HG02981 (cell line): Measurements from ENCODE around the gene CSF1.
"Not testable (repeated sequence)": the region's sequence is repeated elsewhere in the genome, so short reads cannot be mapped to it uniquely, and the experiment has no call there.

Source experiments
- ATAC-seq: cut with Tn5 transposase; IDR thresholded peaks from one replicate; pipeline ENCODE4 v1.9.1; 2021; ENCODE audit warnings: mild to moderate bottlenecking, moderate library complexity; ENCODE audit not compliant: unreplicated experiment

CSF1 gene

DNA sequence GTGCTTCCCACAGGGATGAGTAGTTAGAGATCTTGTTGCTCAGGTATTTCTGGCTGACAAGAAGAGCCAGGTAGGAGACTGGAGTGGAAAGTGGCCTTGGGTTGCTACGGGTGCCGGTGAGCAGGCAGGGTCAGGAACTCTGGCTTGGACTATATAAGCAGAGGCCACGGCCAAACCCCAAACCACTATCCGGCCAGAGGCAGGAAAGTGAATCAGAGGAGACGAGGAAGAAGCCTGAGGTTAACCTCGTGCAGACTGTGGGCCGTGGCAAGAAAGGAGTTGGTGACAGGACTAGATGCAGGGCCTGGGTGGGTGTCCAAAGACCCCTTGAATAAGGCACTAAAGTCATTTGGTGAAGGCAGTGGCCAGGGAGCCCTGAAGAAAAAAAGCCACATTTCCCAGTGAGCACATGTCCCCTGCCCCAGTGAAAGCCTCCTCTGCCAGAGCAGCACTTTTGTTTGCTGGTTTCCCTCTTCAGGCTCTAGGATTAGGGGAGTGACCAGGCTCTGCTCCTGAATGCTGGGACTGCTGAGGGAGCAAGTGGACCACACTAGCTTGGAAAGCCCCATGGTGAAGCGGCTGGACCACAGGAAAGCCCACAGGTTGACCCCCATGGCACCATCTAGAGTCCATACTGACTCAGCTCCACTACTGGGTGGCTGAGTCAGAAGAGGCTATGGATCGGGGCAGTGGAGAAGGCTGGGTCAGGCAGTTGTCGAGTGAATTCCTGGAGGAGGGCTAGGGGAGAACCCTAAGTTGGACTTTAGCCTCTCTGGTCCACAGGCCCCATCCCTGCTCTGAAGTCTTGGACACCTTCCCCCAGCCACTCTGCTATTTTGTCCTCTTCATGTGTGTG, 23.4 kb downstream of the CSF1 start:
- no peak for ATAC-seq

DNA sequence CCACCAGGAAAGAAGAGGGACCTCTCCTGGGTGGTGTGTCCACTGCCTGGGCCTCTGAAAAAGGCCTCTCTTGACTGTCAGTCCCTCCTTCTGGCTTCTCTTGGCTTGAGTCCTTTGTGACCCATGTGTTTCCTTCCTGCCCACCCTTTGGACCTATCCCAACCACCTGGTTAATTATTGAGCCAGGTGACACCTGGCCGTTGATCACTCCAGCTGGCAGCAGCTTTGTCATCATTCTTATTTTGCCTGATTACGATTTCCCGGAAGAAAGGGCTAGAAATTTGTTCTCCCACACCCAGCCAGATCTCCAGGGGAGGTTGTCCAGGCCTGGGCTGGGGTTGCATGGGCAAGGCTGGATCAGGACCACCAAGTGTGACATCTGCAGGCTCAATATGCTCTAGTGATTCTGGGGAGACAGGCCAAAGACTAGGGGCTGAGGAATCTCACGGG, 24.8 kb downstream of the CSF1 start:
- no peak for ATAC-seq

DNA sequence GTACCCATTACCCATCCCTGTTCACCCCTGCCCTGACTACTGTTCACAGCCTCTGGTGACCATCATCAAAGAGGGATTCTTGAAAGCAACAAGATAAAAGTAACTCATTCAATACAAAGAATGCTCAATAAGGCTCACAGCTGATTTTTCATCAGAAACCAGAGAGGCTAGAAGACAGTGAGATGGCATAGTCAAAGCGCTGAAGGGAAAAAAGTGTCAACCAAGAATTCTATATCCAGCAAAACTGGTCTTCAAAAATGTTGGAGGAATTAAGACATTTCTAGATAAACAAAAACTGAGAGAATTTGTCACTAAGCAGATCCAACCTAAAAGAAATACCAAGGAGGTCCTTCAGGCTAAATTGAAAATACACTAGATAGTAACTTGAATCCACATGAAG, 27.1 kb downstream of the CSF1 start:
- ATAC-seq = no peak

DNA sequence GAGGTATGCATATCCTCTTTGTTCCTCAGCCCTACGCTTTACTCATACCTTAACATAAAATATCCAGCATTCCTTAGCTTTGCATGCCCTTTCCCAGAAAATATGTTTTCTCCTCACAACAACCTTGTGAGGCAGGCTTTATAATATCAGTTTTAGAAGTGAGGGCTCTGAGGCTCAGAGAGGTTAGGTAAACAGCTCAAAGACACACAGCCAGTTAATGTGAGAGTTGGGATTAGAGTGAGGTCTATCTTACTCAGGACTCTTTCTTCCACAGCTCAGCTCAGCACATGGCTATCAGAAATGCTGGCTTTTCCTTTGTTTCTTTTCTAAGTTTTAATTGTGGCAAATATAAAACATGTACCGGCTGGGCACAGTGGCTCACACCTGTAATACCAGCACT, 27.9 kb downstream of the CSF1 start:
- ATAC-seq = no peak

DNA sequence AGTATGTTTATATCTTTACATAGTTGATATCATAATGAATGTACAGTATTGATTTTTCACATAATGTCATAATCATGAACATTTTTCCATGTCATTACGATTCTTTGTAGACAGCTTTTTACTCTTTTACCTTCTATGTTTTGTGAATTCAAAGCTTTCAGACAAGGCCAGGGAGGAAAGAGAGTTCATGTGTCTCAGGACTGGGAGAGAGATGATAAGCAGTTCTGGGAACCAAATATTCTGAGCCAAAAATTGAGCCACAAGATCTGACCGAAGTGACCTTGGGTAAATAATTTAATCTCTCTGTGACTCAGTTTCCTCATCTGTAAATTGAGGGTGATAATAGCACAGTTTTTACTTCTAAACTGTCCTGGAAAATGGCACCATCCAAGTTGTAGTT, 31.8 kb downstream of the CSF1 start:
- no peak for ATAC-seq

DNA sequence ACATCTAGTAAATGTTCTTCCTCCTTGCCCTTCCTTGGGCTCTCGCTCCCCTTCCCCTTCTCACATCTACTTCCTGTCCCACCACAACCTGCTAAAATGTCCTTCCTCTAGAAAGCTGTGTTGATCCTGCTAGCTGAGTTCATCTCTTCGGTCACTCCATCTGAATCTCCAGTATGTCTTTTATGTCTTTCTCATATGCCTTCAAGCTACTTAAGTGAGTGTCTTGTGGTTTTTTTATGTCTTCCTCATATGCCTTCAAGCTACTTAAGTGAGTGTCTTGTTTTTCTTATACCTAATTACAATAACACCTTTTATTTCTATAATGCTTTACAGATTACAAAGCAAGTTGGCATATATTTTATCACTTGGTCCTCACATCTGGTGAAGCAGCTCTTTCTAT, 33.9 kb downstream of the CSF1 start:
- no peak for ATAC-seq

DNA sequence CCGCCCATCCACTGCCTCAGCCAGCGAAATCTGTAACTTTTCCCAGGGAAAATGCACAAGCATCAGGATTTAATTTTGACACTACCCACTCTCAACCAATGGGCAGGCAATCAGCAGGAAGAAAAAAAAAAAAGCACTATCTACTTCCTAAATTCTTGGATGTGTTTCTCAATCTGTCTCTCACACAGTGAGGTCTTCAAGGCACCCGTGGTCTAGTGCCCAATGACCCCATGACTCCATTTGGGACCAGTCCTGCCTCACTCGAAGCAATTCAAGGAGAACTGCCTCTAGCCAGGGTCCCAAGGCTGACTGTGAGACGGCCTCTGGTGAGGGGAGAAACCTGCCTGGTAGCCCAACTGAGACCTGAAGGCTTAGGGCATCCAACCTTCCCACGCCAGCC, 35.9 kb downstream of the CSF1 start:
- ATAC-seq = no peak

DNA sequence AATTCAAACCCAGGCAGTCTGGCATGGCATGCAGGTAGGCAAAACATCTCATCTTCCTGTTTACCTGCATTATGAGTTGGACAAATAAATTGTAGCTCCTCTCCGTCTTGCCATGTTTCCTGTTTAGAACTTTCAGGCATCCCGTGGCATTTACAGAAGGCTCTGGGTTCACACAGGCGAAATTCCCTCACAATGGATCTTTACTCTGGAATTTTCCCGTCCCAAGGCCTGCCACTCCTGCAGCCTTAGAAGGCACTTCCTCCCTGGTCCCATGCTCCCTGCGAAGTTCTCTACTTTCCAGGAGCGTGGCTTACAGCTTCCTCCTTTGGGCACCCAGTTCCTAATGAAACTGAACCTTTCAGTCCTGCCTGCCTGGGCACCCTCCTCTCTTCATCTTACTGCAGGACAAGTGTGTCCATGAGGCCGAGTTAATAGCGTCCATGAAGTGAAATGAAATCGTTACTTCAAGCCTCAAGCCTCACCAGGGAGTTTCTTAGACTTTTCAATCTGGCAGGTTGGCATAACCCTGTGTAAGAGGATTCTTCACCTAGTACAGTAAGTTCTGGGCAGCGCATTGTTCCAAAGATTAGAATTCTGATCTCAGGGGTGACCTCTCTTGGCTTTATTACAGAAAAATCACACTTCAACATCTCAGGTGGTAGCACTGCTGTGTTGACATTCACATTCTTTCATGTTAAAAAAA, 37.1 kb downstream of the CSF1 start:
- no peak for ATAC-seq

DNA sequence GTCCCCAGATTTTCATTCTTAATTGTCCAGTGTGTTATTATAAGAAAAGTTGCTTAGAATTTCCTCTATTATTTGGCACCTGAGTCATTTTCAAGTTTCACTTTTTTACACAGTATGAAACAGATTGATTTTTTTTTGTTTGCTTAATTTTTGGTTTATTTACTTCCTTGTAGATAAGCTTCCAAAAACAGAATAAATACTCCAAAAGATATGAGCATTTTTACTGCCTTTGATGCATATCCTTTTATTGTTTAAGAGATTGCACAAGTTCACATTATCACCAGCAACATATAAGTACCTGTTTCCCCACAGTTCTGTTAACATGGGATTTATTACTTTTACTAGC, 37.6 kb downstream of the CSF1 start:
- no peak for ATAC-seq

DNA sequence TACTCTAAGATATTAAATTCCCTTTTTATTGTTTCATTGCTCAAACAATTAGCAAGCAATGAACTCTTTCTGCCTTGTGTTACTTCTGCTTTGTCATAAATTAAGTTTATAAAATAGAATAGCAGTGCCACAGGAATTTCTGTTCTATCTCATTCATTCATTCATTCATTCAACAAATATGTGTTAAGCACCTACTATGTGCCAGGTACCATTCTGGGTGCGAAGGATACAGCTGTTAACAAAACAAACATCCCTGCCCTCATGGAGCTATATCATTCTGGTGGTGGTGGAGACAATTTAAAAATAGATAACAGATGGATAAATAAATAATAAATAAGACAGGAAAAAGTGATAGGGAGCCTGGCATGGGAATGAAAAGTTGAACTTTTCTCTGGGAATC, 39.4 kb downstream of the CSF1 start:
- no peak for ATAC-seq

DNA sequence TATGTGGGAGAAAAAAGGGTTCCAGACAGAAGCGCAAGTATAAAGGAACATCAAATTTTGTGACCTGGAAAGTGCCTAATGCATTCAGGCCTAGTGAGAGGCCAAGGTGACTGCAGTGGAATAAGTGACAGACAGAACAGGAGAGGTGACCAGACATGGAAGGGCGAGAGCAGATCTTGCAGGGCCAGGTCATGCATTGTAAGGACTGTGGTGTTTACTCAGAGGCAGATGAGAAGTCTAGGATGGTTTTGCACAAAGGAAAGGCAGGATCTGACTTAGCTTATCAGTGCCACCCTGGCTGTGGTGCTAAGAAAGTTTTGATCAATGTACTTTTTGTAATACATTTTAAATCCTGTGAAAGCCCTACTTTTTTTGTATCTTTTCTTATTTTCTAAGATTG, 39.9 kb downstream of the CSF1 start:
- no peak for ATAC-seq

DNA sequence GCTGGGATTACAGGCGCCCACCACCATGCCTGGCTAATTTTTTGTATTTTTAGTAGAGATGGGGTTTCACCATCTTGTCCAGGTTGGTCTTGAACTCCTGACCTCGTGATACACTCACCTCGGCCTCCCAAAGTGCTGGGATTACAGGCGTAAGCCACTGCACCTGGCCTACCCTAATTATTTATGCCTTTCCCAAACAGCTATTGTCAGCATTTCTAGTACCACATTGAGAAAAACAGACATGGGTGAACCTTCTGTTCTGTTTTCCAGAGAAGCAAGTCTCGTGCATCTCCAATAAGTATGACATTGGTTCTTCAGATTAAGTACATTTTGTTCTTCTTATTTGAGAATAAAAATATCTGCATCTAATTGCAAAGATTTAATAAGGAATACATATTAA, 40.9 kb downstream of the CSF1 start:
- not testable (repeated sequence) for ATAC-seq

DNA sequence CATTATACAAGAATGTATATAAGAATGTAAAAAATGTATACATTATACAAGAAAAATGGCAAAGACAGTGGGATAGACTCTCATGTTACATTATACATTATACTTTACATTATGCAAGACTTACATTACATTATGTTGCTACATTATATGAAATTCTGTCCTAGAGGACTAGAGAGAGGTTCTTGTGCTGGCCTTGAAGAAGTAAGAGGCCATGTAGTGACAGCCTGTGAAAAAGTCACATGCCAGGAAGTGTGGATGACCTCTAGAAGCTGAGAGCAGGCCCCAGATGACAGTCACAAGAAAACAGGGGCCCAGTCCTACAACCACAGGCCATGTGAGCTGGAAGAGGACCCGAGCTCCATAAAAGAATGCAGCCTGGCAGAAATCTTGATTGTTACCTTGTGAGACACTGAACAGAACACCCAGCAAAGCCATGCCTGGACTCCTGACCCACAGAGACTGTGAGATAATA, 43.4 kb downstream of the CSF1 start:
- ATAC-seq = no peak

DNA sequence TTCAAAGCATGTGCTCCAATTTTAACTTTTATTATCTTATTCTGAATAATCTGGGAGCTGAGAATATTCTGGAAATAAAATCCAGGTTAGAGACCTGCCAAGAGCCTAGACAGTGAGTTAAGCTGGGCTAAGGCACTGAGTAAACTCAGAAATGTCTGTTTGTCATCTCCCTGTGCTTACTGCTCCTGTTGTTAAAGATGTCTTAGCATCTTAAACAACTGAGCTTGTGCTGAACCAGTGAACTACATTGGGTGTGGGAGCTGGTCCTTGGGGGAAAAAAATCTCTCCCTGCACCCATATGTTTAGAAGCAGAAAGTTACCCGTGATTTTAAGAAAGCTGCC, 49.0 kb downstream of the CSF1 start:
- ATAC-seq = no peak

DNA sequence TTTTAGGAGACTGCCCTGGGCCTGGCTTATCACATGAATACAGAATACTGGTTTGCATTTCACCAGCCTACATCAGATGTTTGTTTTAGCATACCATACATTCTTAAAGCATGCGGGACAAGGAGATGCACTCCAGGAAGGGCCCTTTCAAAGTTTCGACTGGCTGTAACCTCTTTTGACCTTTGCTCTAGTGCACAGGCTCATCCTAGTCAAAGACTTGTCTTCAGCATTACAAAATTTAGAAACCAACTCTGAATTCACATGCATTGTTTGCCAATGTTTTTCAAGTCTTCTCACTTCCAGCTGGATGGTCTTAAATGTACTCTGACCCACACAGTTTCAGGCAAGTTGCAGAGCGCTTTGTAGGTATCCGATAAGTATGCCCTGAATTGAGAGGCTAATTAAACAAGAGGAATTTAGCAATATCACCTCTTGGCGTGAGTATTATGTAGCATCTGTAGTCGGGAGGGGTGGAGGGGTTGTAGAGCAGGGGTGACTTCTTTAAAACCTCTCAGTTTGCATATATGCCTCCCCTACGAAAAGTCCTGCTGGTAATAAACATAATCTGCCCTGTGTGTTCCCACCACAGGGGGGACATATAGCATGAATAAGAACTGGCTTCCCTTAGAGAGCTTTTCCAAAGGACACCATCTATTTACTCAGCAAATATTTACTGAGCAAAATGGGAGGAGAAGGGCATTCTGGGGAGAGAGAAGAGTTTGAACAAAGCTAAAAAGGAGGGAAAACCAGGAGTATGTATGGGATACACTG, 49.5 kb downstream of the CSF1 start:
- ATAC-seq = no peak

DNA sequence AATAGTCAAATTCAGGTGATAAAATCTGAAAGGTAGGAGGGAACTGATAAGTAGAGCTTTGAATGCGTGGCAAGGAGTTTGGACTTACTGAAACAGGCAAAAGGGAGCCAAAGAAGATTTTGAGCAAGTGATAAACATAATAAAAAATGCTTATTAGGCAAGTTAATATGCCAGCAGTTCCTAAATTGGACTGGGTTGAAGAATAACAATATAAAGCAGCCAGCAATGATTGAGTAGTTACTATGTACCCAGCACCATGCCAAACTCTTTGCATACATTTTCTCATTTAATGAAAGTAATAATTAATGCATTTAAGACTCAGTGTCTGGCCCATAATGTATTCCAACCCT, 50.1 kb downstream of the CSF1 start:
- ATAC-seq = no peak

DNA sequence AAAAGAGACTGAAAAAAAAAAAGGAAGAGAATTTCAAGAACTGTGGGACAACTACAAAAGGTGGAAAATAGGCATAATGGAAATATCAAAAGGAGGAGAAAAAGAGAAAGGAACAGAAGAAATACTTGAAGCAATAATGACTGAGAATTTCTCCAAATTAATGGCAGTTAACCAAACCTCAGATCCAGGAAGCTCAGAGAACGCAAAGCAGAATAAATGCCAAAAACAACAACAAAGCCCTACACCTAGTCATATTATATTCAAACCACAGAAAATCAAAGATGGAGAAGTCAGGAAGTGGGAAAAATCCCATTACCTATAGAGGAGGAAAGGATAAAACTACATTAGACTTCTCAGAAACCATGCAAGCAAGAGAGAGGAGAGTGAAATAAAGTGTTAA, 53.2 kb downstream of the CSF1 start:
- ATAC-seq = no peak

DNA sequence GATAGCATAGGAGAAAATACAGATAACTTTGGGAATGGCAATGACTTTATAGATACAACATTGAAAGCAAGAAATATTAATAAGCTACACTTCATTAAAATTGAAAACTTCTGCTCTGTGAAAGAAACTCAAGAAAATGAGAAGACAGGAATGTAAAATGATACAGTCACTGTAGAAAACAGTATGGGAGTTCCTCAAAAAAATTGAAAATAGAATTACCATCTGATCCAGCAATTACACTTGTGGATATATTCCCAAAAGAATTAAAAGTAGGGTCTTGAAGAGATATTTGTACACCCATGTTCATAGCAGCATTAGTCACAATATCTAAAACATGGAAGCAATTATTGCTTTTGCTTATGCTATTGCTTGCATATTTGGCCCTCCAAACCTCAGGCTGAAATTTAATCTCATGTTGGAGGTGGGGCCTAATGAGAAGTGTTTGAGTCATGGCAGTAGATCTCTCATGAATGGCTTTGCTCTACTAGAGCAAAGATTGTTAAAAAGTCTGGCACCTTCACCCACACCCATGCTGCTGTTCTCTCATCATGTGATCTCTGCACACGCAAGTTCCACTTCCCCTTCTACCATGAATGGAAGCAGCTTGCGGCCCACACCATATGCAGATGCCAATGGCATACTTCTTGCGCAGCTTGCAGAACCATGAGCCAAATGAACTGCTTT, 58.6 kb downstream of the CSF1 start:
- ATAC-seq = no peak

DNA sequence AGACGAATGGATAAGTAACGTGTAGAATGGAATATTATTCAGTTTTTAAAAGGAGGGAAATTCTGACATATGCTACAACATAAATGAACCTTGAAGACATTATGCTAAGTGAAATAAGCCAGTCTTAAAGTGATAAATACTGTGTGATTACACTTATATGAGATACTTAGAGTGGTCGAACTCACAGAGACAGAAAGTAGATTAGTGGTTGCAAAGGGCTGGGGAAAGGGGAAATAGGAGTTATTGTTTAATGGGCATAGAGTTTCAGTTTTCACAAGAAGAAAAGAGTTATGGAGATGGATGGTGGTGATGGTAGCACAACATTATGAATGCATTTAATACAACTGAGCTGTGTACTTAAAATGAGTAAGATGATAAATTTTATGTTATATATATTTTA, 59.3 kb downstream of the CSF1 start:
- peak; percentile 54 for ATAC-seq

DNA sequence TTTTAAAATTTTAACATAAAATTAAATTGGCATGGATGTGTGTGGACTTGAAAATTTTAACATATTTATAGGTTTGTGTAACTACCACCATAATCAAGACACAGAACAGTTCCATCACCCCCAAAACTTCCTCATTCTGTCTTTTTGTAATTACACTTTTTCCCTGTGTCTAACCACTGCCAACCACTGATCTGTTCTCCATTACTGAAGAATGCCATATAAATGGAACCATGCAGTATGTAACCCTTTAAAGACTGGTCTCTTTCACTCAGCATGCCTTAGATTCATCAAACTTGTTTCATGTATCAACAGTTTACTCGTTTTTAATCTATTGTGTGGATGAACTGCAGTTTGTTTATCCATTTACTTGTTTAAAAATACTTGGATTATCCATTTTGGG, 60.9 kb downstream of the CSF1 start:
- no peak for ATAC-seq

DNA sequence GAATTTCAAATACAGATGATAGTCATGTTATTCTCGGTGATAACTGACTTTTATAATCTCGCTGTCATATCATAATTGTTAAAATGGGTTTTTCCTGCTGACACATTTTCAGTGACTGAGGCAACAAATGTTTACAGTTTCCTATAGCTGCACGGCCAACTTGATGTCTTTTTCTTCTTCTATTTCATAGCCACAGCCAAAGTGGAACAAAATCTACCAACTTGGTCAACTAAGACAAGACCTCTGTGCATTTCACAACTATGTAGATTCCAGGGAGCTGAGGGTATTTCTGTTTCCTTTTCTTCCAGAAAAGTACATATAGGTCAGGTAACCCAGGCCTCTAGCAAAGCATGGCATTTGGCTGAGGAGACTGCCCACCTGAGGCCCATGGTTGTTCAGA, 63.5 kb downstream of the CSF1 start:
- no peak for ATAC-seq
